PC-9 (cell line): ENCODE results near the gene CFAP46. TPM values are rescaled to one million over a fixed set of nuclear protein-coding genes. Genes with fewer than 3 reads are reported as not detected.

Experiments
- BruUV-seq: library from RNA; stranded (reverse); fragments of 400-500 nt; replicated peaks from 2 replicates; lab custom pipeline; 2021; lab: Mats Ljungman, UMichigan
- CTCF ChIA-PET: fragments of 300-600 bp; sonication (Branson Sonifier 250); formaldehyde crosslinking; loops from one replicate; lab custom pipeline; 2022; ENCODE audit warnings: antibody characterized with exemption; lab: Charles Lee
- POLR2A ChIA-PET: fragments of 300-600 bp; sonication (Branson Sonifier 250); formaldehyde crosslinking; loops from one replicate; lab custom pipeline; 2022; ENCODE audit warnings: antibody characterized with exemption; ENCODE audit not compliant: unreplicated experiment; lab: Charles Lee
- DNase-seq, 2 experiments: peaks; one replicate each; pipeline versions ENCODE4 v3.0.0 to v3.0.0-alpha.2; 2015 to 2022; ENCODE audit warnings: mixed read lengths in 1 of 2
- H2AFZ ChIP-seq: fragments of 200-600 bp; sonication (generic); 2 replicates; pipeline ENCODE4 v1.8.1; 2017; ENCODE audit warnings: antibody characterized with exemption
- H3F3A ChIP-seq: fragments of 200-600 bp; sonication (generic); 2 replicates; pipeline ENCODE4 v1.8.1; 2017; ENCODE audit warnings: antibody characterized with exemption, mild to moderate bottlenecking, low read depth; ENCODE audit not compliant: insufficient read depth
- H3K27ac ChIP-seq: fragments of 200-600 bp; sonication (generic); 2 replicates; pipeline ENCODE4 v1.6.1; 2016; ENCODE audit warnings: mixed run types
- H3K27me3 ChIP-seq: fragments of 200-600 bp; sonication (generic); 2 replicates; pipeline ENCODE4 v1.6.1; 2016; ENCODE audit warnings: low read depth, mixed run types; ENCODE audit not compliant: insufficient read depth
- H3K36me3 ChIP-seq: fragments of 200-600 bp; sonication (generic); 2 replicates; pipeline ENCODE4 v1.6.1; 2016; ENCODE audit warnings: low read depth, mixed run types
- H3K4me1 ChIP-seq: fragments of 200-600 bp; sonication (generic); replicated peaks from 2 replicates; pipeline ENCODE4 v1.6.1; 2016; ENCODE audit warnings: mixed run types; ENCODE audit not compliant: insufficient read depth
- H3K4me2 ChIP-seq: fragments of 200-600 bp; sonication (generic); 2 replicates; pipeline ENCODE4 v1.6.1; 2017; ENCODE audit warnings: mixed run types
- H3K4me3 ChIP-seq: fragments of 200-600 bp; sonication (generic); 2 replicates; pipeline ENCODE4 v1.6.1; 2016; ENCODE audit warnings: mixed run types
- H3K79me2 ChIP-seq: fragments of 200-600 bp; sonication (generic); 2 replicates; pipeline ENCODE4 v1.6.1; 2017; ENCODE audit warnings: low read depth, mixed run types
- H3K9me2 ChIP-seq: fragments of 200-600 bp; sonication (generic); 2 replicates; pipeline ENCODE4 v1.8.1; 2017; ENCODE audit warnings: mild to moderate bottlenecking; ENCODE audit not compliant: insufficient read depth
- H3K9me3 ChIP-seq: fragments of 200-600 bp; sonication (generic); 2 replicates; pipeline ENCODE4 v1.8.1; 2016; ENCODE audit warnings: low read depth; ENCODE audit not compliant: insufficient read depth
- H4K20me1 ChIP-seq: fragments of 200-600 bp; sonication (generic); 2 replicates; pipeline ENCODE4 v1.8.1; 2017; ENCODE audit not compliant: insufficient read depth
- CTCF ChIP-seq: fragments of 200-600 bp; sonication (generic); conservative IDR thresholded peaks from 2 replicates; pipeline ENCODE4 v1.6.1; 2017; ENCODE audit warnings: mixed run types, antibody characterized with exemption, mild to moderate bottlenecking, moderate library complexity
- EZH2 ChIP-seq: fragments of 200-600 bp; sonication (generic); IDR thresholded peaks from 2 replicates; pipeline ENCODE4 v1.8.0; 2017; ENCODE audit warnings: antibody characterized with exemption, low read depth
- intact Hi-C: fragments of 100-400 bp; cut with micrococcal nuclease; formaldehyde crosslinking; loops from one replicate; pipeline ENCODE4 v1.10.0; 2022; ENCODE audit not compliant: unreplicated experiment
- total RNA-seq: library from RNA; stranded (reverse); gene quantifications from 2 replicates; pipeline ENCODE4 v1.2.3, GENCODE V29; 2021

The CFAP46 gene
- total RNA-seq, 1 experiment from 2014 or later, result not detected

DNA sequence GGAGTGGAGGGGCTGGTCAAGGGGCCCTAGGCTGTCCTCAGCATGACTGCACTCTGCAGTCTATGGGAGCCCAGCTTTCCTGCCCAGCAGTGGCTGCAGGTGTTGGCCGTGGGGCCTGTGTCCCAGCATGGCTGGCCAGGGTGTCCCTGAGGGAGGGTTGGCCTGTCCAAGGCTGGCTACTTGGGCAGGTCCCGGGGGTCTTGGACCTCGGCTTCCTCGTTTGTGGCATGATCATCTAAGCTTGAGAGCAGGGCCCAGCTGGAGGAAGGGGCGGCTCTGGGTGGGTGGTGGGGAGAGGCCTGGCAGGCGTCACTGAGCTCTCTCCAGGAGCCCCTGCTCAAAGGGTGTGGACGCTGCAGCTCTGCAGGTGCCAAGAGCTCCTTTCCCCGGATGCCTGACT is 43.7 kb upstream of the CFAP46 start:
- Histone ChIP-seq H3K4me3 (no peak overlapping the region), H4K20me1 (no peaks in the 10 kb centered on the region), H3K4me2 (no peak overlapping the region), H3K79me2 (no peaks in the 10 kb centered on the region), H2AFZ (no peak overlapping the region), H3K27ac (no peak overlapping the region), H3K4me1 (no peaks in the 10 kb centered on the region), H3F3A (no peaks in the 10 kb centered on the region), H3K9me3 (no peaks in the 10 kb centered on the region), H3K27me3 (peaks cover 41% of the 10 kb centered on the region), H3K9me2 (no peaks in the 10 kb centered on the region), H3K36me3 (no peaks in the 10 kb centered on the region)
- no TSS peak for BruUV-seq
- ChIA-PET POLR2A (no interaction called here), CTCF (no interaction called here)
- no peak for DNase-seq
- intact Hi-C loops, result no loop called here
- TF ChIP-seq EZH2 (no peak), CTCF (no peak)

GRCh38 chr10:132985546-132985900 is 43.2 kb upstream of the CFAP46 start:
- intact Hi-C loops, result no loop called here
- no peak overlapping the region for H3K27ac ChIP-seq
- no peaks in the 10 kb centered on the region for H3K79me2 ChIP-seq
- no peaks in the 10 kb centered on the region for H3K9me3 ChIP-seq
- H3K36me3 ChIP-seq, result no peaks in the 10 kb centered on the region
- H4K20me1 ChIP-seq, result no peaks in the 10 kb centered on the region
- POLR2A ChIA-PET, result no interaction called here
- no TSS peak for BruUV-seq
- H3K4me2 ChIP-seq, result no peak overlapping the region
- TF ChIP-seq CTCF, result no peak
- TF ChIP-seq EZH2, result no peak
- H3K27me3 ChIP-seq, result peaks cover 35% of the 10 kb centered on the region; the same call in 1 of the 2 replicates
- H3F3A ChIP-seq, result no peaks in the 10 kb centered on the region
- H3K9me2 ChIP-seq, result no peaks in the 10 kb centered on the region
- CTCF ChIA-PET, result no interaction called here
- H2AFZ ChIP-seq, result no peak overlapping the region
- H3K4me3 ChIP-seq, result no peak overlapping the region
- no peak for DNase-seq
- H3K4me1 ChIP-seq, result no peaks in the 10 kb centered on the region

DNA sequence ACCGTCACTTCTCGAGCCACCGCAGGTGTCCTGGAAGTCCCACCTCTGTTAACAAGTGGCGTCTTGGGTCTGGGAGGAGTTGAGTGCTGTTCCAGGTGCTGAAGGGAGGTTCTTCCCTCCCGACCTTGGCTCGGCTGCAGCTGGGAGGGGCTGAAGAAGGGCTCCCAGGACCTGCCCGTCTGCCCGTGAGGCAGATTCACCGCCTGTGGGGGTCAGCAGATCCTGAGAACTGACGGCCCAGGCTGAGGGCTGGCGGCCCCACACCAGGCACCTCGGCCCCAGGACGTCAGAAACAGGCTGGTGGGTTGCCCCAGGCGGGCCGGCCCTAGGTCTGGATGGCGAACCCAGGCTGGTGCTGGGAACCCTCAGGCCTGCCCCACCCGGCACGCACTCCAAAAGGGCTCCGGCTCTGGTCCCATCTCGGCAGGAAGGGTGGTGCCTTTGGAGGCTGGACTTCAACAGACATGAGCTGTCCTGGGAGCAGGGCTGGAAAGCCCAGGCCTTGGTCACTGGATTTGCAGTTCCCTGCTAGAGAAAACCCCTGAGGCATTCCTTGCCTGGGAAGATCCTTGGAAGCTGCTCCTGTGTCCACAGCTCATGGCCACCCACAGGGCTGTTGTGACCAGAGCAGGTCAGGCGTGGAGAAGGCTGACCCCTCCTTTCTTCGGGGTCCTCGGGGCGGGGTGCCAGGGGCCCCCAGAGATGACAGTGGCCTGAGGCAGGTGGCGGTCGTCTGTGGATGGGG is 42.6 kb upstream of the CFAP46 start:
- Histone ChIP-seq H3K9me3 (no peaks in the 10 kb centered on the region), H3K27me3 (peaks cover 30% of the 10 kb centered on the region; the same call in 1 of the 2 replicates), H2AFZ (no peak overlapping the region), H3K79me2 (no peaks in the 10 kb centered on the region), H3K36me3 (no peaks in the 10 kb centered on the region), H3K4me1 (no peaks in the 10 kb centered on the region), H4K20me1 (no peaks in the 10 kb centered on the region), H3K4me2 (no peak overlapping the region), H3K4me3 (no peak overlapping the region), H3F3A (no peaks in the 10 kb centered on the region), H3K9me2 (no peaks in the 10 kb centered on the region), H3K27ac (no peak overlapping the region)
- intact Hi-C loops, result no loop called here
- ChIA-PET POLR2A (no interaction called here), CTCF (no interaction called here)
- no peak for DNase-seq
- no TSS peak for BruUV-seq
- TF ChIP-seq CTCF, result no peak
- no peak for TF ChIP-seq EZH2
